ENCODE measurements around the gene PDE8B.

GRCh38 chr5:77423022-77423750 is 212.7 kb downstream of the PDE8B start:
- TF ChIP-seq CTCF (conservative IDR thresholded peaks at IDR 0.05) (no peak), EZH2 (IDR thresholded peaks at IDR 0.05; ENCODE audit: low read depth) (no peak)
